Small intestine (tissue), 16 donors: ENCODE data around the gene KRT33B. TPM values are rescaled to one million over a fixed set of nuclear protein-coding genes. Genes with fewer than 3 reads are reported as not detected.
A peak's percentile ranks its signal among the peaks of the same experiment; 100 is the strongest.

Experiments
- DNase-seq, 2 donors: peaks; one replicate each; pipeline versions ENCODE4 v3.0.0 to v3.0.0-alpha.2; 2013
- FAIRE-seq: peaks from 2 replicates; lab custom pipeline; 2012; peaks lifted over from hg19 to GRCh38; lab: Jason Lieb, UNC
- H3K27ac ChIP-seq, 3 donors: one replicate each; pipeline ENCODE4 v1.5.1; 2013; ENCODE audit warnings: low read length in 2 of 3, mild to moderate bottlenecking in 2 of 3, control low read depth in 1 of 3, inconsistent platforms in 1 of 3, low read depth in 1 of 3, moderate library complexity in 1 of 3
- H3K27me3 ChIP-seq, 3 donors: one replicate each; pipeline ENCODE4 v1.6.1; 2013; ENCODE audit warnings: low read length in 3 of 3, inconsistent platforms in 1 of 3; ENCODE audit not compliant: control insufficient read depth in 3 of 3, insufficient read depth in 3 of 3
- H3K36me3 ChIP-seq, 3 donors: one replicate each; pipeline ENCODE4 v1.6.1; 2013; ENCODE audit warnings: low read length in 3 of 3, inconsistent platforms in 1 of 3, low read depth in 1 of 3, mild to moderate bottlenecking in 1 of 3, moderate library complexity in 1 of 3; ENCODE audit not compliant: control insufficient read depth in 3 of 3, insufficient read depth in 2 of 3
- H3K4me1 ChIP-seq, 3 donors: one replicate each; pipeline ENCODE4 v1.6.1; 2013; ENCODE audit warnings: low read length in 2 of 3, inconsistent platforms in 1 of 3, low read depth in 1 of 3, mild to moderate bottlenecking in 1 of 3, moderate library complexity in 1 of 3; ENCODE audit not compliant: control insufficient read depth in 3 of 3, insufficient read depth in 2 of 3
- H3K4me3 ChIP-seq, 3 donors: one replicate each; pipeline ENCODE4 v1.5.1; 2013; ENCODE audit warnings: low read length in 3 of 3, control low read depth in 1 of 3, inconsistent platforms in 1 of 3, low read depth in 1 of 3, mild to moderate bottlenecking in 1 of 3, moderate library complexity in 1 of 3
- H3K9me3 ChIP-seq, 2 donors: one replicate each; pipeline ENCODE4 v1.6.1; 2013; ENCODE audit warnings: low read depth in 1 of 2, low read length in 1 of 2; ENCODE audit not compliant: control insufficient read depth in 2 of 2, insufficient read depth in 1 of 2
- WGBS, 3 donors: extraction: QIAGEN DNeasy Blood & Tissue Kit; methylation state at CpG; one replicate each; pipeline ENCODE4 v1.1.7; 2013; 5-methylcytosine and 5-hydroxymethylcytosine counted together
- long read RNA-seq, 10 donors: transcript quantifications; one replicate each; lab custom pipeline, GENCODE V29; 2026
- polyA plus RNA-seq, 4 donors: library from polyadenylated mRNA; stranded (reverse) in 3 of 4; unstranded in 1 of 4; fragments of 200-250 nt in 3 of 4; fragments of 120-200 nt in 1 of 4; gene quantifications; one replicate each; pipeline versions ENCODE4 v1.2.1 to v1.2.3, GENCODE V29; 2013
- donor health status: healthy with polysubstance abuse.
- donor health status: control.
- donor health status: control.
- donor health status: Bipolar disorder and iron deficiency.
- donor health status: healthy.

Gene KRT33B
- polyA plus RNA-seq = not detected
- long read RNA-seq, donor 1 = 0 reads
- long read RNA-seq, donor 2 = 0 reads
- long read RNA-seq, donor 3 = 0 reads
- long read RNA-seq, donor 4 = 0 reads
- long read RNA-seq, donor 5 = 0 reads
- long read RNA-seq, donor 6 = 0 reads
- long read RNA-seq, donor 7 = 0 reads
- long read RNA-seq, donor 8 = 0 reads
- long read RNA-seq, donor 9 = 0 reads
- long read RNA-seq, donor 10 = 0 reads

DNA sequence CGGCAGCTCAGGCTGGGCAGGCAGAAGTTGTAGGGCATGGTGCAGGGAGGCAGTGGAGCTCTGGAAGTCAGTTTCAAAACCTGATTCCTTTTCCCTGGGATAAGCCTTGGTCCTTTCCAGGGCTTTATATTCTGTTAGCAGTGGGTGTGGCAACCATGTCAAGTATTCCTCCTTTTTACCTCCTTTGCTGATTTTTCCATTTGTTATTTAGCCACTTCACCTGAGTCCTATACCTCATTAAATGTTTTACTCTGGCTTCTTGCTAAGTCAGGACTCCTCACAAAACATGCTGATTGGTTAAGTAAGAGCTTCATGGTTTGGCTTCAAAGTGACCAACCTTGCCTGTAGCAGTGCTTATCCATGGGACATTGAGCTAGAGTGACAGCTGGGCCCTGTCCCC lies at the start of gene KRT33B:
Gene KRT33B, minus strand, starts transcription at position 101 of the 400 bp plus-strand sequence. Its CDS starts 63 bp downstream, at position 38.
- no peak within 1 kb of the TSS for H3K4me3 ChIP-seq
- DNase-seq (no peak), FAIRE-seq (no peak)
- WGBS, 3 donors = 95 to 100% (median 100%) methylated on average over 1 of the region's 1 CpG
- no peaks in the 10 kb centered on the region for H3K36me3 ChIP-seq
- peaks cover 0 to under 1% of the 10 kb centered on the region in 2 donors for H3K9me3 ChIP-seq
- peaks cover 0 to 4% (median 3%) of the 10 kb centered on the region in 3 donors for H3K27me3 ChIP-seq
- H3K4me1 ChIP-seq = no peaks in the 10 kb centered on the region
- H3K27ac ChIP-seq = no peak within 1 kb of the TSS

DNA sequence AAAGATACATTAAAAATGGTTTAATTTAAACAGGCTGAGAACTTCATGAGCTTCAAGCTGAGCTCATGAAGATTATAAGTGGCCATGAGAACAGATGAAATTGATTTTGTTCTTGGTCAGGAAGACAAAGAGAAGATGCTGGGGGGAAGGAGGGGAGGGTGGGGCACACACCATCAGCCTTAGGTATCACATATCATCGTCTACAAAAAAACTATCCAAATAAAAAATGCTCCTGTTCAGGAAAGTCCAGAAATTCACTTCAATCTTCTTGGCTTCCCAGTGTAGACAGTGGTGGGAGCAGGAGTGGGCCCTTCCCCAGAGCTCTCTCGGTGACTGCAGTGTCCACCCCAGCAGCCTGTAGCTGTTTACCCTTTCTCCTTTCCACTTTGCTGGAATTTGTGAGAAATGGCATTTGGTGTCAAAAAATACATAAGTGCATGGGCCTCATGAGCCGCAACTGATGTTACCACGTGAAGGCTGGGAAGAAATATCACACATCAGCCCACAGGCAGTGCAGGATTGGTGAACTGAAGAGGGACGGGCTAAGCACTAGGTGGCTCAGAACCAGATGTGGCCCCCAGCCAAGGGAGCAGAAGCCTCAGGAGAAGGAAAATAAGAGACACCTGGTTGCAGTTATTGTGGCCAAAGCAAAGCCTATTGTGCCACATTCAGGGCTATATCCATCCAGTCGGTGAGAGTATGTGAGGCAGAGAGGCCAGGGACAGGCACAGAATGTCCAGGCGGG lies 48.7 kb upstream of the KRT33B start:
- Histone ChIP-seq H3K36me3 (no peaks in the 10 kb centered on the region), H3K4me3 (no peak overlapping the region), H3K9me3 (no peaks in the 10 kb centered on the region), H3K27me3 (peaks cover 0 to 11% (median 0%) of the 10 kb centered on the region in 3 donors), H3K27ac (no peak overlapping the region), H3K4me1 (no peaks in the 10 kb centered on the region)
- DNase-seq (no peak), FAIRE-seq (no peak)
- 91 to 92% (median 91%) methylated on average over 7 of the region's 7 CpGs for WGBS, 3 donors

DNA sequence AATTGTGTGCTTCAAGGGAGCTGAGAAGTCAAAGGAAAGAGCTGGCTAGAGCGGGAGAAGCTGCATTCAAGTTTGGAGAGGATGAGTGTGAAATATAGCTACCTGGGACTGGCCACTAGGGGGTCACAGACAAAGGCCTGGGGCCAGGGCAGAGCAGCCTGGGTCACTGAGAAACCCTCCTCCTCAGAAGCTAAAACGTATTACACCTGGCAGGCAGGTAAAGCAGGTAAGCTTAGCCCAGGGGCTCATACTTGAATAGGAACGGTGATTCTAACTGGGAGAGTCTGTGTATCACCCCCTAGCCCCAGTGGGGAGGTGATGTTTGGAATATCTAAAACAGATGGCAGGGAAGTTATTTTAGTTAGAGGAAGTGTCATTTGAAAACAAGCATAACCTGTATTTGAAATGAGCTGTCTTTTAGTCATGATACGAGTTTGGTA lies 48.0 kb upstream of the KRT33B start:
- DNase-seq (peak in 1 of 2 donors; percentile 32), FAIRE-seq (no peak)
- Histone ChIP-seq H3K36me3 (no peaks in the 10 kb centered on the region), H3K27me3 (peaks cover 0 to 11% (median 0%) of the 10 kb centered on the region in 3 donors), H3K27ac (no peak overlapping the region), H3K9me3 (no peaks in the 10 kb centered on the region), H3K4me3 (no peak overlapping the region), H3K4me1 (no peaks in the 10 kb centered on the region)
- WGBS, 3 donors = 40 to 51% (median 47%) methylated on average over 4 of the region's 4 CpGs

DNA sequence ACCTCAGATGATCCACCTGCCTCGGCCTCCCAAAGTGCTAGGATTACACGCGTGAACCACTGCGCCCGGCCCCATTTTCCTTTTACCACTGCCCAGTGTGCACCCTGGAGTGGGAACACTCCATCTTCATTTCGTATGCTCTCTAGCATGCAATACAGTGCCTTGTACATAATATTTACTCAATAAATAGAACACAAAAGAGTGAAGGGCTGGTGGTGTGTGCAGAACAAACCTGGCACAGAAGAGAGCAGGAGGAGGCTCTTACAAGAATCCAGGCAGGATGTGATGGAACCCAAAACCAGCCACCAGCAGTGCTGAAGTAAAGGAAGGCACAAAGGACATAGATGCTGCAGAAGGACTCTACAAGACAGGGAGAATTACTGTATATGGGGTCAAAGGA lies 47.5 kb upstream of the KRT33B start:
- Histone ChIP-seq H3K27me3 (peaks cover 0 to 11% (median 0%) of the 10 kb centered on the region in 3 donors), H3K4me3 (no peak overlapping the region), H3K9me3 (no peaks in the 10 kb centered on the region), H3K27ac (no peak overlapping the region), H3K4me1 (no peaks in the 10 kb centered on the region), H3K36me3 (no peaks in the 10 kb centered on the region)
- FAIRE-seq (no peak), DNase-seq (no peak)
- 91 to 97% (median 95%) methylated on average over 6 of the region's 6 CpGs for WGBS, 3 donors

DNA sequence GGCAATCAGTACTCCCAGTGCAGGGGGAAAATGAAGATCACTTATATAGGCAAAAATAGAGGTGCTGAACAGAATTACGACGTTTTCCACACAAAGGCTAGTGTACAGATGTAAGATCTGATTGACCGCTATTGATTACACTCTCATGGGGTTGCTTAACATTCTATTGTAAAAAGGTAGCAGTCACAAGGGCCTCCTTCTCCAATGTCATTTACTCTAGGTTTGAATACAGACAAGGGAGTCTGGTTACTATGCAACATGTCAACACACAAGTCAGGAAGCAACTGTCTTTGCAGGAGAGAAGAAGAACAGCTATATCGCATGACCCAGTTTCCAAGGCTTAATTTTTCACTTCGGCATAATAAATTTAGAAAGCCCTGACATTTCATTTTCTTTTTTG lies 46.9 kb upstream of the KRT33B start:
- peaks cover 0 to 11% (median 0%) of the 10 kb centered on the region in 3 donors for H3K27me3 ChIP-seq
- H3K27ac ChIP-seq = no peak overlapping the region
- no peaks in the 10 kb centered on the region for H3K36me3 ChIP-seq
- WGBS, 3 donors = 87 to 93% (median 89%) methylated on average over 5 of the region's 5 CpGs
- FAIRE-seq = no peak
- H3K9me3 ChIP-seq = no peaks in the 10 kb centered on the region
- no peak for DNase-seq
- H3K4me3 ChIP-seq = no peak overlapping the region
- H3K4me1 ChIP-seq = no peaks in the 10 kb centered on the region

DNA sequence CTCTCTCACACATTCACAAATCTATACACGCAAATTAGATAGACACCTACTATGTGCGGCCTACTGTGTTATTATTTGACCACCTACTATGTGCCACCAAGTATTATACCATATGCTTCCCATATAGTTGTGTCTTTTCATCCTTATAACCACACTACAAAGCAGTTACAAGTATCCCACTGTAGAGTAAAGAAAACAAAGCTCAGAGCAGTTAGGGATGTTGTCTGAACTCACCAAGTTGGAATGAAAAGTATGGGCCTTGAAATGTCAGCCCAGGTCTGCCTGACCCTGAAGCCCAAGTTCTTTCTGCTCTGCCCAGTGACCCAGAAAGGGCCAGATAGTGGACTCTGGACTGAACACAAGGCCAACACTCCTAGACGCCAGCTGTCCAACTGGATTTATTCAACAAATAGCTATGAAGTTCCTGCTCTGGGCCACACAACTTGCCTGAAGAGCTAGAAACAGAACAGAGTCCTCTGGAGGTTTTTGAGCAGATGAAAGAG lies 46.3 kb upstream of the KRT33B start:
- Histone ChIP-seq H3K4me1 (no peaks in the 10 kb centered on the region), H3K36me3 (no peaks in the 10 kb centered on the region), H3K9me3 (no peaks in the 10 kb centered on the region), H3K27me3 (peaks cover 0 to 11% (median 0%) of the 10 kb centered on the region in 3 donors), H3K4me3 (no peak overlapping the region), H3K27ac (no peak overlapping the region)
- FAIRE-seq = no peak
- WGBS, 3 donors = 71 to 82% (median 77%) methylated on average over 3 of the region's 3 CpGs
- DNase-seq = no peak

DNA sequence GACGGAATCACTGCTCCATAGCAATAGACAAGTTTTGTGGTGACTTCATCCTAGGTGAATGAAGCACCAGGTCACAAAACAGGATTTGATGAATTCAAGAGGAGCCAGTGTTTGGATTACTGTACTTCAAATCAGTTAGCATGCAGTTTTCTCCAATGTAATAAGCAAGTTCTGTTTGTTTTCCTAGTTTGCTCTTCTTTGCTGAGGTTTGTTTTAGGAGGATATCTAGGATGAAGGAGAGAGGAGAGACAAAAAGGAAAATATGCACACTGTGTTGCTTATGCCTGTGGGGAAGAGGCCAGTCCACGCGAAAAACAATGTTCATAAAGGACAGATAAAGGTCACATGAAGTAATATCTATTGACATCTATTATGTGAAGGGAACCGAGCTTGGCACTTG lies 45.8 kb upstream of the KRT33B start:
- Histone ChIP-seq H3K9me3 (no peaks in the 10 kb centered on the region), H3K36me3 (no peaks in the 10 kb centered on the region), H3K27ac (no peak overlapping the region), H3K4me3 (no peak overlapping the region), H3K4me1 (no peaks in the 10 kb centered on the region), H3K27me3 (peaks cover 0 to 10% (median 0%) of the 10 kb centered on the region in 3 donors)
- DNase-seq = no peak
- 81 to 85% (median 83%) methylated on average over 4 of the region's 4 CpGs for WGBS, 3 donors
- no peak for FAIRE-seq

DNA sequence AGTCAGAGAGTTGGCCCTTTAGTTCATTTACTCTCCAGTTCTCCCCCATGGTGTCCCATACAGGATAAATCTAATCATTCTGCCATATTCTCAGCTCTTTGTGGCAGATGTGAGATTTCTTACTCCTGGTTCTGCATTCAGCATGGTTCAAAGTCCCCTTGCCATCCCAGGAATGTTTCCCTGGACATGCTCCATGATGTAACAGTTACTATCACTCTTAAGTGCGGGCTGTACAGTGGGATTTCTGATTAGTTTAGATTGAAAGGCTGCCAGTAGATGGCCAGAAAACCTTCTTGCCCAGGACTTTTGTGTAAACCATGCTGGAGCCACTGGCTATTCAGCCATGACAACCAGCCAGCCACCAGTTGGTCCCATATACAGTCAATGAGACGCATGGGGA lies 44.4 kb upstream of the KRT33B start:
- no peak for FAIRE-seq

More for the DNA sequence above, 44.4 kb upstream of the KRT33B start:
- Histone ChIP-seq H3K4me3 (no peak overlapping the region), H3K27me3 (no peaks in the 10 kb centered on the region), H3K9me3 (no peaks in the 10 kb centered on the region), H3K4me1 (no peaks in the 10 kb centered on the region), H3K27ac (no peak overlapping the region), H3K36me3 (no peaks in the 10 kb centered on the region)
- 72 to 79% (median 73%) methylated on average over 2 of the region's 2 CpGs for WGBS, 3 donors
- DNase-seq = no peak
